ENCODE measurements around the gene CST8.

CST8 gene

DNA sequence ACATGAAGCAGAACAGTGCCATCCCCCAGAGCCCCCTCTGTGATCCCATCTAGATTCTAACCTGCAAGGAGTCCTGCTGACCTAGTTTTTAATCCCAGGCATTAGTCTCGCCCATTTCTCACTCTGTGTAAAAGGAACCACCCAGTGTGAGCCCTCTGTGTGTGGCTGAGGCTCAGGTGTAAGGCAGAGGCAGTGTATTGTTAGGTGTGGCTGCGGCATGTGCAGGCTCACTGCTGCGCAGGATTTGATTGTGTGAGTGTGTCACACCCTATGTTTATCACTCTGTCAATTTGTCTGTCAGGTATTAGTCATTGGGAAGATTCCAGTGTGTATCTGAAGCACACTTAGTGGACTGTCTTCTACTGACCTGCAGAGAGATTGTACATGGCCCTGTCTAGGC is 13.7 kb upstream of the CST8 start:
- Histone ChIP-seq H3K27me3 (replicated peaks; ENCODE audit: control insufficient read depth, insufficient read depth, low read length) (no peaks in the 10 kb centered on the region), H3K36me3 (ENCODE audit: control insufficient read depth, insufficient read depth, low read length) (no peaks in the 10 kb centered on the region), H3K4me3 (replicated peaks; ENCODE audit: low read depth, low read length) (no peak overlapping the region)
- DNase-seq (ENCODE audit: extremely low read depth, insufficient read length): no peak
- TF ChIP-seq, protein P1, sequence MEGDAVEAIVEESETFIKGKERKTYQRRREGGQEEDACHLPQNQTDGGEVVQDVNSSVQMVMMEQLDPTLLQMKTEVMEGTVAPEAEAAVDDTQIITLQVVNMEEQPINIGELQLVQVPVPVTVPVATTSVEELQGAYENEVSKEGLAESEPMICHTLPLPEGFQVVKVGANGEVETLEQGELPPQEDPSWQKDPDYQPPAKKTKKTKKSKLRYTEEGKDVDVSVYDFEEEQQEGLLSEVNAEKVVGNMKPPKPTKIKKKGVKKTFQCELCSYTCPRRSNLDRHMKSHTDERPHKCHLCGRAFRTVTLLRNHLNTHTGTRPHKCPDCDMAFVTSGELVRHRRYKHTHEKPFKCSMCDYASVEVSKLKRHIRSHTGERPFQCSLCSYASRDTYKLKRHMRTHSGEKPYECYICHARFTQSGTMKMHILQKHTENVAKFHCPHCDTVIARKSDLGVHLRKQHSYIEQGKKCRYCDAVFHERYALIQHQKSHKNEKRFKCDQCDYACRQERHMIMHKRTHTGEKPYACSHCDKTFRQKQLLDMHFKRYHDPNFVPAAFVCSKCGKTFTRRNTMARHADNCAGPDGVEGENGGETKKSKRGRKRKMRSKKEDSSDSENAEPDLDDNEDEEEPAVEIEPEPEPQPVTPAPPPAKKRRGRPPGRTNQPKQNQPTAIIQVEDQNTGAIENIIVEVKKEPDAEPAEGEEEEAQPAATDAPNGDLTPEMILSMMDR (IDR thresholded peaks at IDR 0.05; ENCODE audit: insufficient read depth, low read length, poor library complexity, severe bottlenecking): no peak

DNA sequence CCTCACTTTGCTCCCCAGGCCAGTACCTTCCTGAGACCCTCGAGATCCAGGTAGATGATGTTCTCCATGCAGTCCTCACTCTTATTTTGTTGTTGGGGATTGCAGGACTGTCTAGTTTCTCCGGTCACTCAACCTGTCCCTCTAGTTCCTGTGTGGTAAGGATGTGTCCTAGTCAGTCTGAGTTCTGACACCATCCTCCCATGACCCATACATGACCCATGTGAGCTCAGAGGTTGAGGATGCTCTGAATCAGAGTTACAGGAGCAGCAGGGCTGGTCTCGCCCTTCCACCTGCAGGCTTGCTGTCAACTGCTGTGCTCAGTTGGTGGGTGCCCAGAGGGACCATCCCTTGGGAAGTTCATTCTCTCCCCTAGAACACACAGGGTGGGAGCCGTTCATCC is 11.9 kb upstream of the CST8 start:
- no peak overlapping the region for H3K4me3 ChIP-seq (replicated peaks; ENCODE audit: low read depth, low read length)
- TF ChIP-seq, protein P1 (IDR thresholded peaks at IDR 0.05; ENCODE audit: insufficient read depth, low read length, poor library complexity, severe bottlenecking): no peak
- no peaks in the 10 kb centered on the region for H3K36me3 ChIP-seq (ENCODE audit: control insufficient read depth, insufficient read depth, low read length)
- H3K27me3 ChIP-seq (replicated peaks; ENCODE audit: control insufficient read depth, insufficient read depth, low read length): no peaks in the 10 kb centered on the region
- DNase-seq (ENCODE audit: extremely low read depth, insufficient read length): no peak

DNA sequence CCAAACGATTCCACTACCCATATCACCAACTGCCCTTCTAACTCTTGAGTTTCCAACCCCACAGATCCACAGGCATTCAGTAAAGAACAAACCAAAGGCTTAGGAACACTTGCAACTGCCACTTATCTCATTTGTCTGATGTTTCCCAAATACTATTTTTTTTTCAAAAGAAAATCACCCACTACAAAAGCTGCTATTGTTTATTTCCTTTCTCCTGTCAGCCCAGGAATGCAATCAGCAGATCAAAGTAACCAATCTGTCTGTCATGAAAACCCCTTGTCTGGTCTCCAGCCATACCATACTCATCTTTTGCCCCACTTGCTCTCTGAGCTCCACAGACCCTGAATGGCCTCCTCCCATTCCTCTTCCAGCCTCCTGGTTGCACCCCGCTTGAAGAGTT is 8.8 kb upstream of the CST8 start:
- no peak for DNase-seq (ENCODE audit: extremely low read depth, insufficient read length)
- TF ChIP-seq, protein P1 (IDR thresholded peaks at IDR 0.05; ENCODE audit: insufficient read depth, low read length, poor library complexity, severe bottlenecking): no peak
- no peaks in the 10 kb centered on the region for H3K36me3 ChIP-seq (ENCODE audit: control insufficient read depth, insufficient read depth, low read length)

DNA sequence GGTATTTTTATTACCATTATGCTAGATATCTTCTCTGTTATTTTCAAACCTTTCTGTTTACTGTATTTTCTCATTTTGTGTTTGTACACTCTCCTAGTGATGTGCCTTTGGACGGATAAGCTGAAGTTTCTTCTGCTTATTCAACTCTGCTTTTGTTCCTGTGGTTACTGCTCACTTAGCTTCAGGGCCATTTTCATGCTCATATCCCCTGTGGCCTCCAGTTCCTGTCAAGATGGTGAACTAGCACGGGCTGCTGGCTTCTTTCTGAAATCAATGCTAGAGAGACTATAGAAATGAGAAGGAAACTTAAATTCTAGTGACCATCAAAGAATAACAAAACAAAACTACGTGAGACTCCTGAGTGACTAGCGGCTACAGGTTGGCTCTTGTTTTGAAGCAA is 6.8 kb upstream of the CST8 start:
- Histone ChIP-seq H3K36me3 (ENCODE audit: control insufficient read depth, insufficient read depth, low read length) (no peaks in the 10 kb centered on the region), H3K27me3 (replicated peaks; ENCODE audit: control insufficient read depth, insufficient read depth, low read length) (no peaks in the 10 kb centered on the region), H3K4me3 (replicated peaks; ENCODE audit: low read depth, low read length) (no peak overlapping the region)
- DNase-seq (ENCODE audit: extremely low read depth, insufficient read length): no peak
- TF ChIP-seq, protein P1 (IDR thresholded peaks at IDR 0.05; ENCODE audit: insufficient read depth, low read length, poor library complexity, severe bottlenecking): no peak

More for the DNA sequence above, 8.8 kb upstream of the CST8 start:
- H3K27me3 ChIP-seq (replicated peaks; ENCODE audit: control insufficient read depth, insufficient read depth, low read length): no peaks in the 10 kb centered on the region
- no peak overlapping the region for H3K4me3 ChIP-seq (replicated peaks; ENCODE audit: low read depth, low read length)

DNA sequence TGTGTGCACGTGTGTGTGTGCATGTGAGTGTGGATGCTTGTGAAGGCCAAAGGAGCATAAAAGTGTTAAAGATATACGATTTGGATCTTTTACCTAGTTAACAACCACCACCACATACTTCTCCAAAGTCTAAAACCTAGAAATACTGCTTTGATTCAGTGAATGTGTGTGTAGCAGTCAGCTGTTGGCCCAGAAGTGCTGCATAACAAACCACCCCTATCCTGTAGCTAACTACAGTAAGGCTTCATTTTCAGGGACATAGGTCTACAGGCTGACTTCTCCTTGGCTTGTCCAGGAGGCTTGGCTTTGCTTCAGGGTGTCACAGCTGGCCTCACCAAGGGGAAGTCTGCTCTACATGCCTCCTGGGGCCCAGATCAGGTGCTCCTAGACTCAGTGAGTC is 2.4 kb upstream of the CST8 start:
- TF ChIP-seq, protein P1 (IDR thresholded peaks at IDR 0.05; ENCODE audit: insufficient read depth, low read length, poor library complexity, severe bottlenecking): no peak
- Histone ChIP-seq H3K4me3 (replicated peaks; ENCODE audit: low read depth, low read length) (no peak overlapping the region), H3K27me3 (replicated peaks; ENCODE audit: control insufficient read depth, insufficient read depth, low read length) (no peaks in the 10 kb centered on the region), H3K36me3 (ENCODE audit: control insufficient read depth, insufficient read depth, low read length) (no peaks in the 10 kb centered on the region)
- DNase-seq (ENCODE audit: extremely low read depth, insufficient read length): no peak

DNA sequence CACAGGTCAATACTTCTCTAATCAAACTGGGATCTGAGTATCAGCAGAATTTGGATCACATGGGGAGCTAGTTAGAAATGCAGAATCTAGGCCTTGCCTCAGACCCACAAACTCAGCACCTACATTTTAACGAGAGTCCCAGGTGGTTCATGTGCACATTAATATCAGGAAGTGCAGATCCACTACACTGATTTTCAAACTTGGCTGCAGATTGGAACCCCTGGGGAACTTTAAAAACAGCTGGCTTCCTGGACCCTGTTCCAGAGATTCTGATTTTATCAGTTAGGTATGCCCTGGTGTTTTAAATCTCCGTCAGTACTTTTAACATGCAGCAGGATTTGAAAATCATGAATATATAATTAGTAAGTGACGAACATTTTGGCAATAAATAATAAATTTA is 1.9 kb upstream of the CST8 start:
- TF ChIP-seq, protein P1 (IDR thresholded peaks at IDR 0.05; ENCODE audit: insufficient read depth, low read length, poor library complexity, severe bottlenecking): no peak
- DNase-seq (ENCODE audit: extremely low read depth, insufficient read length): no peak
- Histone ChIP-seq H3K27me3 (replicated peaks; ENCODE audit: control insufficient read depth, insufficient read depth, low read length) (no peaks in the 10 kb centered on the region), H3K36me3 (ENCODE audit: control insufficient read depth, insufficient read depth, low read length) (no peaks in the 10 kb centered on the region), H3K4me3 (replicated peaks; ENCODE audit: low read depth, low read length) (no peak overlapping the region)
